Stimulated activated CD4-positive, alpha-beta T cell treated with anti-CD3 and anti-CD28 coated beads, Interleukin-2, amount 100 ng/mL, for 48 hours (primary cell): ENCODE results near the gene FCRLB.
"Not testable (repeated sequence)": the region's sequence is repeated elsewhere in the genome, so short reads cannot be mapped to it uniquely, and the experiment has no call there.

ENCODE experiments used
- DNase-seq, 2 donors: peaks; one replicate each; pipeline ENCODE4 v3.0.0-alpha.2; 2020

FCRLB gene, protein sequence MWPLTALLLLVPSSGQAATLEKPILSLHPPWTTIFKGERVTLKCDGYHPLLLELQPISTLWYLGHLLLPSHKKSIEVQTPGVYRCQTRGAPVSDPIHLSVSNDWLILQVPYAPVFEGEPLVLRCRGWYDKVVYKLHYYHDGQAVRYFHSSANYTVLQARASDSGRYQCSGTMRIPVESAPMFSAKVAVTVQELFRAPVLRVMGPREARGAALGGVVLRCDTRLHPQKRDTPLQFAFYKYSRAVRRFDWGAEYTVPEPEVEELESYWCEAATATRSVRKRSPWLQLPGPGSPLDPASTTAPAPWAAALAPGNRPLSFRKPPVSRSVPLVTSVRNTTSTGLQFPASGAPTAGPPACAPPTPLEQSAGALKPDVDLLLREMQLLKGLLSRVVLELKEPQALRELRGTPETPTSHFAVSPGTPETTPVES

DNA sequence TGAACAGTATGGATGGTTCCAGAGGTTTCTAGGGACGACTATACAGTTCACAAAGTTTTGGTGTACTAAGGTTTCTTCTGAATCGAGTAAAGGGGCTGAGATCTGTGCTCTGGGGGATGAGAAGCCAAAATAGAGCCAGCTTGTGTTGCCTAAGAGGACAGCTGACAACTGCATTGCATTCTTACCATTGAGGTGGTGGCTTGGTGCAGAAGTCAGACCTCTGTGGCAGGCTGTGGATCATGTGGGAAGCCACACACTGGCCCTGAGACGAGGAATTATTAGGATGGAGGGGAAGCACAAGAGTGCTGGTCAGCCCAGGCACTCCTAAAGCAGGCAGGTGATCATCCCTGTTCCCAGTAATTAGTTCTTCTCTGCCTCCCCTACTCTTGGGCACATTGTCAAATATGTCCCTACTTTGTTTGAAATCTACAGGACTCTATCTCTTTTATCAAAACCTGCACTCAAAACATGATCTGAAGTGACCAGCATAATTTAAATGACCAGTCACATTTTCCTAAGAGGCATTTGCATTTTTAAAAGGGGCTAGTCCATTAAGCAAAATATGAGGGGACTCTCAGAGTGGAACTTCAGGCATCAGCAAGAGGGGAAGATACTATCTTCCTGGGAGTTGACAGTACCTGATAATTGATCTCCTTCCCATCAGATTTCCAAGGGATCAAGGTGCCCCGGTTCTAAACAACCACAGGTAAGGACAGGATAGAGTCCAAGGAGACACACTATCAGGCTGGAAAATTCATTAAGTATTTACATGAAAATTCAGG, at the start of gene FCRLB:
Gene FCRLB (plus strand): TSS at position 589 of the 782 bp plus-strand sequence. CDS start 1,129 bp downstream, outside the sequence.
- no peak for DNase-seq

DNA sequence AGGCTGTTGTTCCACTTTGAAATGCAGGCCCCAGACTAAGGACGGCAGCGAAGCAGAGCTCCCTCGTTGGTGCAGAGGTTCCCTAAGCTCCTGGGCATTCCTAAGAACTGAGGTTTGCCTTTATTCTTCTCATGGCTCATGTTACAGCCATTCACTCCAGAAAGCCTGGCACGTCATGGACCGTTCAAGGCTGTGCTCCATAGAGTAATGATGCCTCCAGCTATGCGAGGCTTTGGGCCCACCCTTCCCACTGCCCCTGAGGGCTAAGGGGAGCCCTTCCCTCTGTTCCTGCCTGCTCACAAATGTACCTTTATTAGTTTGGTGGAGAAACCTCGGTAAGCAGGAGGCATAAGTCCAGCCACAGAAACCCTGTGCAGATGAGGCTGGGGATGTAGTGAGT, 47.9 kb upstream of the FCRLB start:
- not testable (repeated sequence) for DNase-seq

- DNase-seq = not testable (repeated sequence)
Observed at GRCh38 chr1:161674447-161674846, 46.9 kb upstream of the FCRLB start.

GRCh38 chr1:161674908-161675307, 46.4 kb upstream of the FCRLB start:
- DNase-seq = not testable (repeated sequence)

DNA sequence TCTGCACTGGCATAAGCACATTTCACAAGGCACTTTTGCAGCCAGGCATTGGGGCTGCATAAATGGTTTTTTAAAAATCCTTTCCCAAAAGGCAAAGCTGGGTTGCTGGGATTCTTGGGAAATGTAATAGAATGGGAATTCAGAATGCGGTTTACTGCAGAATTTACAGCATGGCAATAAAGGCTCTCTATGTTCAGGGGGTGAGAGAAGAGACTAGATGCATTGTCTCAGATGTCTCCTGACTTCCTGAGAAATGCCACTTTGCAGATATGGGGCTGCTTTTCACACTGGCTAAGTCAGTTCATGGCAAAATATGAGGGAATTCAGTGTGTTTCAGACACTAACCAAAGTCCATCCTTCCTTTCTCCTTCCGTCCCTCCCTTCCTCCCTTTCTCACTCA, 44.9 kb upstream of the FCRLB start:
- DNase-seq = no peak

DNA sequence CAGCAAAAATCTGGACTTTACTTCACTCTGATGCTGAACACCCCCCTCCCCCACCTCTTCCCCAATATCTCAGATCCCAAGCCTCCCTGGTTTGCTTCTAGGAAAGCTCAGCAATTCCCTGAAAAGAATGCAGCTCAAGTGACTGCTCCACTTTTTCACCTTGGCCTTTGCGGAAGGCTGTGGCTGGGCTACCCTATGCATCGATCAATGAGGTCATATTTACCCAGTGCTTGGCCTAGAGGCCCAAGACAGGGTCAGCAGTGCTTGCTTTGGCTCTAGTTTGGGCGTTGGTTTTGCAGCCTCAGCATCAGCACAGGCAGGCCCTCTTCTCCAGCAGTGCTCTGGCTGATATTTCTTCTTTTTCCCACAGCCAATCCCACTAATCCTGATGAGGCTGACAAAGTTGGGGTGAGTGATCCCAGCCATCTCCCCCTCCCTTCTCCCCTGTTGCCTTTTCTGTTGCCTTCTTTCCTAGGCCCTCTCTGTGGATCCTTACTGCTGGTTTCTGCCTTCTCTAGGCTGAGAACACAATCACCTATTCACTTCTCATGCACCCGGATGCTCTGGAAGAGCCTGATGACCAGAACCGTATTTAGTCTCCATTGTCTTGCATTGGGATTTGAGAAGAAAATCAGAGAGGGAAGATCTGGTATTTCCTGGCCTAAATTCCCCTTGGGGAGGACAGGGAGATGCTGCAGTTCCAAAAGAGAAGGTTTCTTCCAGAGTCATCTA, 44.2 kb upstream of the FCRLB start:
- DNase-seq = no peak

GRCh38 chr1:161678500-161678899, 42.8 kb upstream of the FCRLB start:
- no peak for DNase-seq

- no peak for DNase-seq
Observed at GRCh38 chr1:161681879-161682278, 39.5 kb upstream of the FCRLB start.

DNA sequence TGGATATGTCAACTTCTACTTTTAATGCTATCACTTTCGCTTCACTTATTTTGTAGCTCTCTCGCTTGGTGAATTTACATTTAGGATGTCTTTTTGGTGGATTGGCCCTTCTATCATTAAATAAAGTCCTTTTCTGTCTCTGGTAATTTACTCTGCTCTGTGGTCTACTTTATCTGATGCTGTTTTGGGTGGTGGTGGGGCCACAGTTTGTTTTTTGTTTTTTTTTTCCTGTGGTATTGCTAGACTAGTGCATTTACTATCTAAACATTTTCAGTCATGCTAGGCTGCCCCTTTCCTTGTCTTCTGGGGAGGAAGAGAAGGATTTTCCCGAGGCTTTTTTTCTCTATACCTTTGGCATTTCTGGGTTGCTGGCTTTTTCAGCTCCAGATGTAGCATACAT, 32.4 kb upstream of the FCRLB start:
- no peak for DNase-seq

GRCh38 chr1:161691846-161692245, 29.5 kb upstream of the FCRLB start:
- DNase-seq = no peak

- DNase-seq = not testable (repeated sequence)
Observed at GRCh38 chr1:161693020-161693712, 28.2 kb upstream of the FCRLB start.

GRCh38 chr1:161698302-161698701, 23.0 kb upstream of the FCRLB start:
- DNase-seq = not testable (repeated sequence)

GRCh38 chr1:161702250-161702649, 19.1 kb upstream of the FCRLB start:
- DNase-seq = no peak

DNA sequence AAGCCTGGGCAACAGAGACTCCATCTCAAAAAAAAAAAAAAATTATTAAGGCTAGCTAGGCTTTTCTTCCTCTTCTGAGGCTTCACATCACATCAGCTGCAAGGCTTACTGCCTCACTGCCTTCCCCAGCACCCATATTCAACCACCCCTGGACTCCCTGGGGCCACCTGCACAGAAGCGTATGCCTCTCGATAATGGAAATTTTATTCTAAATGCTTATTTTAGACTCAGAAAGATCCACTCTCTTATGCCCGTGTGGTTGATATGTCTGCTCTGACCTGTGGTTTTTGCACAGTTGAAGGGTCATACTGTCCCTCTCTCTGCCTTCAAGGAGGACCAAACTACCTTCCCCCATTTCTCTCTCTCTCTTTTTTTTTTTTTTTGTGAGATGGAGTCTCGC, 15.8 kb upstream of the FCRLB start:
- DNase-seq = no peak

GRCh38 chr1:161706113-161706481, 15.2 kb upstream of the FCRLB start:
- DNase-seq = no peak

DNA sequence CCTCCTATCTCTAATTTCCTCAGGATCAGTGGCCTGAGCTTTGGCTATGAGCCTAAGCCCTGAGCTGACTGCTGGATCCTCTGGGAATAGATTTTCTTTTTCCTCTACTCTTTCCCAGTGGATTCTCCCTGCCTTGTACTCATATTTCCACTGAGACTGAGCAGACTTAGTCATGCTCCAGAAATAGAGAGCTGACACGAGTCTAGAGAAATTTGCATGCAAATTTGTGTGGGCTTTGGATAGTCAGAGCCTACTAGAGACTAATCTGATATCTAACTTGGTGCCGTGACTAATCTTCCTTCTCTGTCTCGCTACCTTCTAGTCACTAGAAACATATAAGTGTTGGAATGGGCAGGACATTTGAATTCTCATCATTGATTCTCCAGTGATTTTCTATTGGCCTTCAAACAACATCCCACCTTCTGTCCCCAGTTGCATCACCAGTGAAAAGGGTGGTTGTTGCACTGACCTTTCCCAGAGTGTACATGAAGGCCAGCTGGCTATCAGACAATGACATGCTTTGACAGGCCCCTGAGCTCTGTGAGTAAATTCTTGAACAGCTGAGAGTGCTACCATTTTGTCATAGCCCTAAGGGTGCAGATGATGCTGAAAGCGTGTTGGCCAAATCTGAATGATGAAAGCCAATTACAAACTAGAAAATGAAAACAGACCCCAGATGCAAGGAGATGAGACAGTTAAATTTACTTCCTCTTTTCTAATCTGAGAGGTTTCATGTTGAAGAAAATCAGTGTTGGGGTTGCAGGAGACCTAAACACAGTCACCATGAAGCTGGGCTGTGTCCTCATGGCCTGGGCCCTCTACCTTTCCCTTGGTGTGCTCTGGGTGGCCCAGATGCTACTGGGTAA, 14.6 kb upstream of the FCRLB start, which contains the start of gene FCRLA:
Gene FCRLA (plus strand): TSS at position 748 of the 866 bp plus-strand sequence. CDS start 36 bp downstream, at position 784.
- no peak for DNase-seq

DNA sequence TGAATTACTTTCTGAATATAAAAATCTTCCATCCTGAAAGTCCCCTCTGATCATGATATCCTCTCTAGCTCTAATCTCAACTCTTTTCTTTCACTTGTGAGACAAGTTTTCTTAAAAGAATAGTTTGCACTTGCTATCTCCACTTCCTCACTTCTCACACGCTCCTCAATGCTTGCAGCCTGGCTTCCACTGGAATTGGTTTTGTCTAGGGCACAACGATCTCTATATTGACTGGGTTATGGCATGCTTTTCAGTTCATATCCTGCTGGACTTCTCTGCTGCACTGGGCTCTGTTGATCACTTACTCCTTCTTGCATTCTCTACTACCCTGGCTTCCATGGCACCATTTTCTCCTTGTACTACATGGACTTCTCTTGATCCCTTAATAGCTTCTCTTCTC, 13.8 kb upstream of the FCRLB start:
- DNase-seq = no peak

GRCh38 chr1:161709373-161709772, 12.0 kb upstream of the FCRLB start:
- no peak for DNase-seq

DNA sequence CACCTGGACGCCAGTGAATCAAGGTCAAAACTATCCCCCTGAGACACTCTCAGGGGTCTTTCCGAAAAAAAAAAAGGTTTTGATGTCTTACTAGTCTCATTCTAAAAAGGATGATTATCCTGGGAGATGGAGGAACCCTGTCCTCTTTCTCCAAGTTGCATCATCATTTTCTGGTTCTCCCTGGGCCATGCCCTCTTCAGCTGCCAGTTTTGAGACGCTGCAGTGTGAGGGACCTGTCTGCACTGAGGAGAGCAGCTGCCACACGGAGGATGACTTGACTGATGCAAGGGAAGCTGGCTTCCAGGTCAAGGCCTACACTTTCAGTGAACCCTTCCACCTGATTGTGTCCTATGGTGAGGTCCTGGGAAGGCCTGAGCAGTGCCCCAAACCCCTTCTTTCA, 10.8 kb upstream of the FCRLB start:
- DNase-seq = no peak

- DNase-seq = no peak
Observed at GRCh38 chr1:161718559-161719324, 2.6 kb upstream of the FCRLB start.

DNA sequence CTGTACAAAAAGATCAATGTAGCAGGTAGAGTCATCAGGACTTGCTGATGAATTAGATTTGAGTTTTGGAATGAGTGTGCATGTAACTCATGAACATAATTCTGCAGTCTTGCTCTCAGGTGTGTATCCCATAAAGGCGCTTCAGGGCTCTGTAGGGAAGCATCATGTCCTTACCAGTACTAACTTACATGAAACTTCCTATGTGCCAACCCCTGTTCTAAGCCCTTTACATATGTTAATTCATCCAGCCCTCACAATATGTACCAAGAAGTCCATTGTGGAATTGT, 2.1 kb upstream of the FCRLB start:
- no peak for DNase-seq
